ENCODE results near the gene DENND11. TPM values are rescaled to one million over a fixed set of nuclear protein-coding genes. Genes with fewer than 3 reads are reported as not detected.

Gene DENND11
- total and polyA plus RNA-seq, 9 of the 15 experiments (the other 6 are each of a cell fraction or from before 2014, with no cell fraction given): 0.07 to 1.1 (median 0.36) TPM

DNA sequence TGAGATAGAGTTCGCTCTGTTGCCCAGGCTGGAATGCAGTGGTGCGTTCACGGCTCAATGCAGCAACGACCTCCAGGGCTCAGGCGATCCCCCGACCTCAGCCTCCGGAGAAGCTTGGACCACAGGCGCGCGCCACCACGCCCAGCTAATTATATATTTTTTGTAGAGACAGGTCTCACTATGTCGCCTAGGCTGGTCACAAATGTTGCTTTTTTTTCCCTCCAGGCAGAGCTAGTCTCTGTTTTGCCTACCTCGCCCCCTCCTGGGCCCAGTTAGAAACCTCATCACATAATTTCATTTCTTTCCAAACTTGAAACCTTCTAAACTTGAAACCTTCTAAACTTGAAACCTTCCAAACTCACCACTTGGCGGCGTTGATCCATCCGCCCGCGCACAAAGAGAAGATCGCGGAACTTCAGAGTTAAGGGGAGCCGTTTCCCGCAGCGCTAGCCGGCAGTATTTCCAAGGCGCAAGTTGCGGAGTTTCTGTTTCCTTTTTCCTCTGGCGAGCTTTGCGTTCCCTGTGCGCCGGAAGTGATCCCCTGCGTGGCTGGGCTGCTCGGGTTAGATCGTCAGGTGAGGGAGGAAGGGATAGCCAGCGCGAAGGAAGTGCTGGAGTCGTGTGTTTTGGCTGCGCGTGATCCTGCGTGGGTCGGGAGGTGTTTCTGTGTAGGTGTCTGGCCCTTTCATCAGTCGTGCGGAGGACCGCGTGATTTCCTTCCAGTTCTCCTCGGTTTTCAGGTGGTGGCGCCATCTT lies 36.0 kb upstream of the DENND11 start, which contains the start of gene SSBP1 (continued):
- TF ChIP-seq HDAC8 (tag; IDR thresholded peaks at IDR 0.05) (peak; percentile 69), EHMT2 (IDR thresholded peaks at IDR 0.05) (peak; percentile 90), THAP7 (CRISPR knock-in tag; IDR thresholded peaks at IDR 0.05) (peak; percentile 53; the same call in 1 of the 2 replicates), CC2D1A (IDR thresholded peaks at IDR 0.05) (peak; percentile 93), PCBP1 (IDR thresholded peaks at IDR 0.05; ENCODE audit: low read depth, low read length, poor library complexity, severe bottlenecking) (no peak), ZNF197 (CRISPR knock-in tag; IDR thresholded peaks at IDR 0.05; ENCODE audit: low read depth) (0 out of 2 replicates have a peak, but pooled peaks have one; percentile 64), LCOR (CRISPR knock-in tag; IDR thresholded peaks at IDR 0.05) (peak; percentile 100), EZH2 (IDR thresholded peaks at IDR 0.05; ENCODE audit: borderline replicate concordance, low read depth, low read length) (no peak), RBFOX2 (IDR thresholded peaks at IDR 0.05; ENCODE audit: low read depth, low read length) (peak; percentile 97), SMAD4 (CRISPR knock-in tag; conservative IDR thresholded peaks at IDR 0.05) (peak; percentile 75), SNRNP70 (optimal IDR thresholded peaks at IDR 0.05; ENCODE audit: low read depth, low read length) (no peak), SRF (CRISPR knock-in tag; IDR thresholded peaks at IDR 0.05) (peak in 1 of 2 experiments; percentile 88; a peak in 3 of 4 replicates), SMARCB1 (IDR thresholded peaks at IDR 0.05; ENCODE audit: insufficient read length, low read depth) (no peak), RCOR1 (IDR thresholded peaks at IDR 0.05; ENCODE audit: borderline replicate concordance in 1 of 2, low read depth in 2 of 2, low read length in 2 of 2) (peak; percentile 38 to 92; a peak in 3 of 4 replicates), BCLAF1 (IDR thresholded peaks at IDR 0.05; ENCODE audit: borderline replicate concordance in 1 of 2, control insufficient read depth in 1 of 2, low read depth in 2 of 2, low read length in 1 of 2) (peak; percentile 14 to 99; a peak in 3 of 4 replicates), GABPB1 (CRISPR knock-in tag; IDR thresholded peaks at IDR 0.05) (peak; percentile 100), HSF4 (CRISPR knock-in tag; IDR thresholded peaks at IDR 0.05; ENCODE audit: borderline replicate concordance) (no peak), BMI1 (IDR thresholded peaks at IDR 0.05; ENCODE audit: low read length) (peak; percentile 72; the same call in 1 of the 2 replicates), CREBBP (IDR thresholded peaks at IDR 0.05; ENCODE audit: low read depth, low read length) (no peak), ZNF79 (CRISPR knock-in tag; IDR thresholded peaks at IDR 0.05; ENCODE audit: low read depth) (peak; percentile 64; the same call in 1 of the 2 replicates), EGR1 (conservative IDR thresholded peaks at IDR 0.05) (peak; percentile 97), MEIS2 (IDR thresholded peaks at IDR 0.05; ENCODE audit: partially characterized antibody) (no peak)
- TF ChIP-seq, protein P1, sequence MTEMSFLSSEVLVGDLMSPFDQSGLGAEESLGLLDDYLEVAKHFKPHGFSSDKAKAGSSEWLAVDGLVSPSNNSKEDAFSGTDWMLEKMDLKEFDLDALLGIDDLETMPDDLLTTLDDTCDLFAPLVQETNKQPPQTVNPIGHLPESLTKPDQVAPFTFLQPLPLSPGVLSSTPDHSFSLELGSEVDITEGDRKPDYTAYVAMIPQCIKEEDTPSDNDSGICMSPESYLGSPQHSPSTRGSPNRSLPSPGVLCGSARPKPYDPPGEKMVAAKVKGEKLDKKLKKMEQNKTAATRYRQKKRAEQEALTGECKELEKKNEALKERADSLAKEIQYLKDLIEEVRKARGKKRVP (CRISPR knock-in tag; IDR thresholded peaks at IDR 0.05): peak; percentile 86
